NT2/D1 (cell line): ENCODE results near the gene PRAMEF13.
"Not testable (repeated sequence)": the region's sequence is repeated elsewhere in the genome, so short reads cannot be mapped to it uniquely, and the experiment has no call there.

Source experiments
- SUZ12 ChIP-seq: IDR thresholded peaks from 2 replicates; pipeline ENCODE4 v1.6.1; 2011; ENCODE audit not compliant: insufficient read length, insufficient read depth; ENCODE audit errors: extremely low read depth
- YY1 ChIP-seq: IDR thresholded peaks from 2 replicates; pipeline ENCODE4 v1.6.1; 2011; ENCODE audit not compliant: insufficient read length, insufficient read depth
- ZNF274 ChIP-seq: IDR thresholded peaks from 2 replicates; pipeline ENCODE4 v1.6.1; 2011; ENCODE audit warnings: mild to moderate bottlenecking, low read depth, low read length

- TF ChIP-seq ZNF274, YY1, SUZ12: not testable (repeated sequence)
Observed at GRCh38 chr1:13245841-13246553, 44.8 kb upstream of the PRAMEF13 start.
